Activated T-helper 1 cell treated with anti-CD3 and anti-CD28 coated beads, Interleukin-12 subunit alpha, Interleukin-12 subunit beta, Interleukin-2, Interleukin-4 antibody, amounts not matched to agents 30 ng/mL and 10 ng/mL and 1 ng/mL, durations not matched to agents 14 hours and 24 hours and 36 hours (primary cell): ENCODE data around the gene C1orf232. TPM values are rescaled to one million over a fixed set of nuclear protein-coding genes. Genes with fewer than 3 reads are reported as not detected.
A peak's percentile ranks its signal among the peaks of the same experiment; 100 is the strongest.

ENCODE experiments used
- DNase-seq: peaks from one replicate; pipeline ENCODE4 v3.0.0; 2021; ENCODE audit warnings: low spot score
- H3K27ac Mint-ChIP-seq: one replicate; pipeline ENCODE4 v1.8.0; 2021; ENCODE audit warnings: mild to moderate bottlenecking, mixed read lengths
- H3K27me3 Mint-ChIP-seq: one replicate; pipeline ENCODE4 v1.8.0; 2022; ENCODE audit warnings: mild to moderate bottlenecking, moderate library complexity, mixed read lengths; ENCODE audit not compliant: insufficient read depth
- H3K36me3 Mint-ChIP-seq: one replicate; pipeline ENCODE4 v1.8.0; 2021; ENCODE audit warnings: low read depth, mixed read lengths
- H3K4me1 Mint-ChIP-seq: one replicate; pipeline ENCODE4 v1.8.0; 2021; ENCODE audit warnings: low read depth, mixed read lengths
- H3K4me3 Mint-ChIP-seq: one replicate; pipeline ENCODE4 v1.8.0; 2021; ENCODE audit warnings: mild to moderate bottlenecking, moderate library complexity, mixed read lengths
- H3K9me3 Mint-ChIP-seq: one replicate; pipeline ENCODE4 v1.8.0; 2021; ENCODE audit warnings: mixed read lengths
- intact Hi-C: fragments of 100-400 bp; cut with micrococcal nuclease; formaldehyde crosslinking; loops from one replicate; pipeline ENCODE4 v1.15.1; 2024
- total RNA-seq: library from RNA; stranded (reverse); gene quantifications from 2 replicates; pipeline ENCODE4 v1.2.3, GENCODE V29; 2022

C1orf232 gene
- total RNA-seq, 1 donor from 2014 or later = not detected

DNA sequence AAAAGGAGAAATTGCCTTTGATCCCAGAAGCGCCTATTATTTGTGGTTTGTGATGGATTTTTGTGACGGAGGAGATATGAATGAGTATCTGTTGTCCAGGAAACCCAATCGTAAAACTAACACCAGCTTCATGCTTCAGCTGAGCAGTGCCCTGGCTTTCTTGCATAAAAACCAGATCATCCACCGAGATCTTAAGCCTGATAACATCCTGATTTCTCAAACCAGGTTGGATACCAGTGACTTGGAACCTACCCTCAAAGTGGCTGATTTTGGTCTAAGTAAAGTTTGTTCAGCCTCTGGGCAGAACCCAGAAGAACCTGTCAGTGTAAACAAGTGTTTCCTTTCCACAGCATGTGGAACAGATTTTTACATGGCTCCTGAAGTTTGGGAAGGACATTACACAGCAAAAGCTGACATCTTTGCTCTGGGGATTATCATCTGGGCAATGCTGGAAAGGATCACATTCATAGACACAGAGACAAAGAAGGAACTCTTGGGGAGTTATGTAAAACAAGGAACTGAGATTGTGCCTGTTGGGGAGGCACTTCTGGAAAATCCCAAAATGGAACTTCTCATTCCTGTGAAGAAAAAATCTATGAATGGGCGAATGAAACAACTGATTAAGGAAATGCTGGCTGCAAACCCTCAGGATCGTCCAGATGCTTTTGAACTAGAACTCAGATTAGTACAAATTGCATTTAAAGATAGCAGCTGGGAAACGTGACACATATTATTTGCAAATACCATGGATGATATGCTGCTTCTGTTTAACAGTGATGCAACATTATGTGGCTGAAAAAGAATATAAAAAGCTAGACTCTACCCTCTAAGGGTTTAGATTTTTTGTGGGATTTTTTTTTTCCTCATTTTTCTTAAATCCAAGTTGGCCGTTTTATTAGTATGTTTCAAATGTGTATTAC, 46.6 kb downstream of the C1orf232 start:
- Mint-ChIP-seq H3K27ac (no peak overlapping the region), H3K27me3 (no peaks in the 10 kb centered on the region), H3K4me1 (peaks cover 75% of the 10 kb centered on the region), H3K9me3 (no peaks in the 10 kb centered on the region), H3K4me3 (no peak overlapping the region), H3K36me3 (peaks cover 22% of the 10 kb centered on the region)
- intact Hi-C loops = no loop called here
- no peak for DNase-seq

DNA sequence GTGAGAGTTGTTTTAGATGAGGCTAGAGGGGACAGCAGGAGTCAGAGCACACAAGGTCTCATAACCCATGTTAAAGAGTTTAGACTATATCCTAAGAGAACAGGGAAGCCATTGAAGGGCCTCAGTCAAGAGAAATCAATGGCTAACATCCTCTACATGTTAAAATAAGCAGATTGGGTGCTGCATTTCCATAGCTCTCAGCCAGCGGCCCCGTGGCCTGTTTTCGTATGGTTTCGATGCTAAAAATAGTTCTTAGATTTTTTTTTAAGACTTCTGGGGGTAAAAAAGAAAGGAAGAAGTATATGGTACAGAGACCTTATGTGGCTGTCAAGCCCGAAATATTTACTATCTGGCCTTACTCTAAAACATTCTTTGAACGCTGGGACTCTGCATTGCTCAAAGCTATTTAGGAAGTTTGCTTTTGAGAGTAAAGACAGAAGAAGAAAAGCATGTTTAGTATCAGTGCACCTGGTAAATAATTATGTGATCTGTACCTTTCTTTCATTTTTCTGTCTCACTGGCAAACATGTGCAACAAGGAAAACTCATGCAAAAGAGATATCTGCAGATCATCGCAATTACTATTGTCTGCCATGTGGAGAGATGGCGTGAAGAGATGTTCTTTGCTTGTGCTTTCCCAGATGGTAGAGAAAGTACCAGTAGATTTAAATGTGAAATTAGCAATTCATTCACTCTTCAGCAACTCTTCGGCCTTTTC, 48.7 kb downstream of the C1orf232 start:
- Mint-ChIP-seq H3K27ac (peak overlapping the region; percentile 73), H3K9me3 (no peaks in the 10 kb centered on the region), H3K4me3 (peak overlapping the region; percentile 0), H3K36me3 (peaks cover 22% of the 10 kb centered on the region), H3K27me3 (no peaks in the 10 kb centered on the region), H3K4me1 (peaks cover 56% of the 10 kb centered on the region)
- DNase-seq = no peak
- intact Hi-C loops = no loop called here

DNA sequence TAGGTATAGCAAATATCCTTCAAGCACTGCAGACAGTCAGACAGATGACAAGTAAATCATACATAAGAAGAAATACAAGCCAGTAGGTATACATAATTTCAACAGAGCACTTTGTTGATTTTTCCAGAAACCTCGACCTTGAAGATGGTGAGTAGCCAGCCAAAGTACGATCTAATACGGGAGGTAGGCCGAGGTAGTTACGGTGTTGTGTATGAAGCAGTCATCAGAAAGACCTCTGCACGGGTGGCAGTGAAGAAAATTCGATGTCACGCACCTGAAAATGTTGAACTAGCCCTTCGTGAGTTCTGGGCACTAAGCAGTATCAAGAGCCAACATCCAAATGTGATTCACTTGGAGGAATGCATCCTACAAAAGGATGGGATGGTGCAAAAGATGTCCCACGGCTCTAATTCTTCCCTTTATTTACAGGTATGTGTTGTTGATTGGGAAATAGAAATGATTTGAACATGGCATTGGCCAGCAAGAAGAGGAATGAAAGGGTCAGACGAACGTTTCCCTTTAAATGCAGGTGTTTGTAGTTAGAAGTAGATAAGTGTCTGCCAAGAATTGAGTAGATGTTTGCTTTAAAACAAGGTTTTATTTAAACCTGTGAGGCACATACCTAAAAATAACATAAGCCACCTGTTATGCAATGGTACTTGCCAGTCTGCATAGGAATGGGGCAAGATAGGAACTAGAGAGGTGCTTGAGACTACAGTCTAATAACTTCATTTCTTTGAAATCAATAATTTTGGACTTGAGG, 54.4 kb downstream of the C1orf232 start:
- intact Hi-C loops = loop anchor here (5.0 kb wide), 1 partner anchor 207 kb away; the partner anchor contains the start of gene STMN1
- H3K4me3 Mint-ChIP-seq = no peak overlapping the region
- H3K36me3 Mint-ChIP-seq = peaks cover 25% of the 10 kb centered on the region
- H3K27ac Mint-ChIP-seq = no peak overlapping the region
- no peaks in the 10 kb centered on the region for H3K27me3 Mint-ChIP-seq
- H3K4me1 Mint-ChIP-seq = peaks cover 55% of the 10 kb centered on the region
- no peak for DNase-seq
- H3K9me3 Mint-ChIP-seq = no peaks in the 10 kb centered on the region

Other genes with a start within 250 kb of the C1orf232 start
- 8.0 and 9.0 TPM in 2 replicates for gene PAFAH2, start 170.9 kb downstream of the C1orf232 start, total RNA-seq
- gene EXTL1, start 147.2 kb downstream of the C1orf232 start, total RNA-seq = 0.05 TPM in 1 of 2 replicates, not detected in the other
- gene SLC30A2, start 122.8 kb downstream of the C1orf232 start, total RNA-seq = not detected in 2 replicates
- gene TRIM63, start 101.3 kb downstream of the C1orf232 start, total RNA-seq = not detected in 2 replicates
- 15.5 and 18.9 TPM in 2 replicates for gene PDIK1L, start 57.1 kb downstream of the C1orf232 start, total RNA-seq
- gene FAM110D, start 9.9 kb downstream of the C1orf232 start, total RNA-seq = 0.12 TPM in 1 of 2 replicates, not detected in the other
- gene ZNF593, start 945 bp upstream of the C1orf232 start, total RNA-seq = 81.3 and 83.0 TPM in 2 replicates
- not detected in 2 replicates for gene ZNF593OS, start 2.9 kb upstream of the C1orf232 start, total RNA-seq
- 4.2 and 4.7 TPM in 2 replicates for gene CNKSR1, start 8.5 kb upstream of the C1orf232 start, total RNA-seq
- not detected in 2 replicates for gene CATSPER4, start 21.6 kb upstream of the C1orf232 start, total RNA-seq
- gene CEP85, start 65.2 kb upstream of the C1orf232 start, total RNA-seq = 37.0 and 37.1 TPM in 2 replicates
- 551 and 575 TPM in 2 replicates for gene SH3BGRL3, start 111.1 kb upstream of the C1orf232 start, total RNA-seq
- 14.8 and 22.1 TPM in 2 replicates for gene UBXN11, start 137.7 kb upstream of the C1orf232 start, total RNA-seq
- gene CD52, start 149.0 kb upstream of the C1orf232 start, total RNA-seq = 394 and 411 TPM in 2 replicates
- gene CRYBG2, start 185.2 kb upstream of the C1orf232 start, total RNA-seq = 0.83 and 1.9 TPM in 2 replicates
- not detected in 2 replicates for gene ZNF683, start 203.8 kb upstream of the C1orf232 start, total RNA-seq
- gene LIN28A, start 241.9 kb upstream of the C1orf232 start, total RNA-seq = not detected in 2 replicates